CD14-positive monocyte (primary cell): Measurements from ENCODE around the gene RTN4RL1. TPM values are rescaled to one million over a fixed set of nuclear protein-coding genes. Genes with fewer than 3 reads are reported as not detected.

Experiments used
- DNase-seq, 3 donors: peaks; one replicate each; pipeline ENCODE4 v3.0.0-alpha.2; 2011 to 2022
- H2AFZ ChIP-seq: 2 replicates; pipeline ENCODE4 v1.6.0; 2012; ENCODE audit warnings: mild to moderate bottlenecking, low read depth, low read length, inconsistent platforms; ENCODE audit not compliant: insufficient read depth, poor library complexity, severe bottlenecking
- H3K27ac ChIP-seq, 2 donors: 1 replicate in 1 of 2; 2 replicates in 1 of 2; pipeline ENCODE4 v1.5.1; 2012 to 2013; ENCODE audit warnings: low read length in 2 of 2, control low read depth in 1 of 2, inconsistent platforms in 1 of 2, low read depth in 1 of 2, mild to moderate bottlenecking in 1 of 2
- H3K27me3 ChIP-seq, 2 donors: one replicate each; pipeline versions ENCODE4 v1.6.0 to v1.6.1; 2011 to 2013; ENCODE audit warnings: low read length in 2 of 2; ENCODE audit not compliant: control insufficient read depth in 2 of 2, insufficient read depth in 2 of 2
- H3K36me3 ChIP-seq, 2 donors: replicated peaks in 1 of 2; 1 replicate in 1 of 2; 2 replicates in 1 of 2; pipeline versions ENCODE4 v1.5.1 to v1.6.1; 2012 to 2013; ENCODE audit warnings: low read length in 2 of 2, control low read depth in 1 of 2, inconsistent platforms in 1 of 2, mild to moderate bottlenecking in 1 of 2; ENCODE audit not compliant: insufficient read depth in 2 of 2, control insufficient read depth in 1 of 2
- H3K4me1 ChIP-seq, 2 donors: 1 replicate in 1 of 2; 2 replicates in 1 of 2; pipeline versions ENCODE4 v1.5.1 to v1.6.1; 2012 to 2013; ENCODE audit warnings: low read length in 2 of 2, control low read depth in 1 of 2, inconsistent platforms in 1 of 2, mild to moderate bottlenecking in 1 of 2, moderate library complexity in 1 of 2; ENCODE audit not compliant: insufficient read depth in 2 of 2, control insufficient read depth in 1 of 2
- H3K4me2 ChIP-seq: replicated peaks from 2 replicates; pipeline ENCODE3; 2012; ENCODE audit warnings: low read length, moderate library complexity, mild to moderate bottlenecking; ENCODE audit not compliant: poor library complexity, severe bottlenecking; ENCODE audit errors: extremely low read depth
- H3K4me3 ChIP-seq, 3 experiments: fragments of 200-600 bp in 1 of 3; sonication (generic) in 1 of 3; replicated peaks in 1 of 3; 1 replicate in 2 of 3; 2 replicates in 1 of 3; pipeline ENCODE4 v1.5.1; 2011 to 2013; ENCODE audit warnings: low read length in 3 of 3, mild to moderate bottlenecking in 3 of 3, control low read depth in 2 of 3, low read depth in 2 of 3, inconsistent platforms in 1 of 3, moderate library complexity in 1 of 3
- H3K79me2 ChIP-seq: 2 replicates; pipeline ENCODE4 v1.6.0; 2012; ENCODE audit warnings: mild to moderate bottlenecking, control low read depth, inconsistent platforms, low read length, moderate library complexity; ENCODE audit not compliant: insufficient read depth
- H3K9ac ChIP-seq: 2 replicates; pipeline ENCODE4 v1.6.0; 2017; ENCODE audit warnings: low read length, mild to moderate bottlenecking; ENCODE audit not compliant: insufficient read depth, poor library complexity, severe bottlenecking
- H3K9me3 ChIP-seq, 2 donors: replicated peaks in 1 of 2; 1 replicate in 1 of 2; 2 replicates in 1 of 2; pipeline versions ENCODE4 v1.5.1 to v1.6.1; 2012 to 2013; ENCODE audit warnings: low read length in 2 of 2, control low read depth in 1 of 2; ENCODE audit not compliant: control insufficient read depth in 1 of 2, insufficient read depth in 1 of 2
- H4K20me1 ChIP-seq: 2 replicates; pipeline ENCODE4 v1.6.0; 2012; ENCODE audit warnings: mild to moderate bottlenecking, low read length, control low read depth, moderate library complexity; ENCODE audit not compliant: insufficient read depth
- H3K27ac Mint-ChIP-seq, 7 donors: one replicate each; pipeline ENCODE4 v1.8.0; 2020; ENCODE audit warnings: mild to moderate bottlenecking in 7 of 7, mixed read lengths in 7 of 7, moderate library complexity in 6 of 7, inconsistent platforms in 2 of 7
- H3K27me3 Mint-ChIP-seq, 3 donors: one replicate each; pipeline ENCODE4 v1.8.0; 2021 to 2022; ENCODE audit warnings: low read depth in 3 of 3, mild to moderate bottlenecking in 3 of 3, mixed read lengths in 3 of 3, moderate library complexity in 3 of 3, inconsistent platforms in 1 of 3
- H3K36me3 Mint-ChIP-seq, 2 donors: one replicate each; pipeline ENCODE4 v1.8.0; 2020; ENCODE audit warnings: mixed read lengths in 2 of 2, inconsistent platforms in 1 of 2, mild to moderate bottlenecking in 1 of 2
- H3K4me1 Mint-ChIP-seq: one replicate; pipeline ENCODE4 v1.8.0; 2020; ENCODE audit warnings: mild to moderate bottlenecking, mixed read lengths
- H3K4me3 Mint-ChIP-seq, 2 donors: one replicate each; pipeline ENCODE4 v1.8.0; 2020; ENCODE audit warnings: mild to moderate bottlenecking in 2 of 2, mixed read lengths in 2 of 2, moderate library complexity in 1 of 2
- H3K9me3 Mint-ChIP-seq, 7 donors: one replicate each; pipeline ENCODE4 v1.8.0; 2020 to 2022; ENCODE audit warnings: mixed read lengths in 7 of 7, mild to moderate bottlenecking in 6 of 7, moderate library complexity in 6 of 7, inconsistent platforms in 2 of 7
- WGBS: methylation state at CpG from one replicate; pipeline ENCODE4 v1.1.5; 2013; ENCODE audit warnings: missing lambda C conversion rate; ENCODE audit not compliant: insufficient coverage; 5-methylcytosine and 5-hydroxymethylcytosine counted together
- intact Hi-C, 2 donors: fragments of 100-400 bp; cut with micrococcal nuclease; formaldehyde crosslinking; loops; one replicate each; pipeline versions ENCODE4 v1.15.0 to v1.15.1; 2023
- polyA plus RNA-seq, 3 donors: library from polyadenylated mRNA; depleted of rRNA in 1 of 3; unstranded in 2 of 3; stranded (reverse) in 1 of 3; fragments of 300-500 nt in 2 of 3; fragments of >200 nt in 1 of 3; fragmentation: Illumina TruSeq in 2 of 3; gene quantifications; 1 replicate in 2 of 3; 2 replicates in 1 of 3; pipeline ENCODE4 v1.2.3, GENCODE V29; 2012 to 2021
- TF ChIP-seq, protein P1 (sequence below): fragments of 200-600 bp; IDR thresholded peaks from one replicate; pipeline ENCODE4 v1.8.0; 2022; ENCODE audit warnings: antibody characterized with exemption, mild to moderate bottlenecking

The RTN4RL1 gene
- polyA plus RNA-seq, 3 donors: 0.07 to 0.29 (median 0.11) TPM

DNA sequence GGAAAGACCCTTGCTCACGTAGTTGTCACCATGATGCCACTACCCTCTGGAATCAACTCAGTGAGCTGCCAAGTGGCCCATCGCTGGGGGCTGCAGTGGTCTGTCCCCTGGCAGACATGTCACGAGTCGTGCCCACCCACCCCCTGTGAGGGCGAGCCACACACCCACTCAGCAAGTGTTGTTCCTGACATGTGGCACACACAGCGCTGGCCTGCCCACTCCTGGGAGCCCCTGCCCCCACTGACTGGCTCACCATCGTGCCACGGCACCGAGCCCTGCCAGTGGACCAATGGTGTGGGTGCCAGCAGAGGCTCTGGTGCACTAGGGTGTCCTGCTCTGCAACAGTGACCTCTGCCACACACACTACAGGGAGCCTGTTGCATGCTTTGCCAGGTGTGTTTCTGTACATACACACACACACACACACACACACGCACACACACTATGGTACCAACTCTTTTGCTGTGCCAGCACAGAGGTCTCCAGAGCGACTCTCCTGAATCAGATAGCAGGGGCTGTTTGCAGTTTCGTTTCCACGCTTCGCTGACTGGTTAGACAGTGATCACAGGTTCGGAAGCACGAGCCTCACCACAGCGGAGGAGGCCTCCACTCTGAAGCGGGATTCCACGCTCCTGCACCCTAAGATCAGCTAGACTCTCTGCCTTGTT is 7.7 kb downstream of the RTN4RL1 start:
- no peaks in the 10 kb centered on the region for H3K79me2 ChIP-seq
- no peaks in the 10 kb centered on the region for H3K36me3 Mint-ChIP-seq
- H3K4me2 ChIP-seq: no peak overlapping the region
- H3K9me3 Mint-ChIP-seq: peaks cover 0 to 9% (median 3%) of the 10 kb centered on the region in 7 donors
- H3K27ac ChIP-seq: no peak overlapping the region
- no peak overlapping the region for H3K4me3 Mint-ChIP-seq
- H3K4me3 ChIP-seq: no peak overlapping the region
- peaks cover under 1% of the 10 kb centered on the region for H3K4me1 Mint-ChIP-seq
- no peaks in the 10 kb centered on the region for H3K36me3 ChIP-seq
- no peaks in the 10 kb centered on the region for H4K20me1 ChIP-seq
- no peak overlapping the region for H3K27ac Mint-ChIP-seq
- peaks cover 2 to 25% of the 10 kb centered on the region in 2 donors for H3K27me3 ChIP-seq
- no peak overlapping the region for H3K9ac ChIP-seq
- peaks cover 14 to 49% (median 32%) of the 10 kb centered on the region in 3 donors for H3K27me3 Mint-ChIP-seq
- H2AFZ ChIP-seq: no peak overlapping the region
- TF ChIP-seq, protein P1, sequence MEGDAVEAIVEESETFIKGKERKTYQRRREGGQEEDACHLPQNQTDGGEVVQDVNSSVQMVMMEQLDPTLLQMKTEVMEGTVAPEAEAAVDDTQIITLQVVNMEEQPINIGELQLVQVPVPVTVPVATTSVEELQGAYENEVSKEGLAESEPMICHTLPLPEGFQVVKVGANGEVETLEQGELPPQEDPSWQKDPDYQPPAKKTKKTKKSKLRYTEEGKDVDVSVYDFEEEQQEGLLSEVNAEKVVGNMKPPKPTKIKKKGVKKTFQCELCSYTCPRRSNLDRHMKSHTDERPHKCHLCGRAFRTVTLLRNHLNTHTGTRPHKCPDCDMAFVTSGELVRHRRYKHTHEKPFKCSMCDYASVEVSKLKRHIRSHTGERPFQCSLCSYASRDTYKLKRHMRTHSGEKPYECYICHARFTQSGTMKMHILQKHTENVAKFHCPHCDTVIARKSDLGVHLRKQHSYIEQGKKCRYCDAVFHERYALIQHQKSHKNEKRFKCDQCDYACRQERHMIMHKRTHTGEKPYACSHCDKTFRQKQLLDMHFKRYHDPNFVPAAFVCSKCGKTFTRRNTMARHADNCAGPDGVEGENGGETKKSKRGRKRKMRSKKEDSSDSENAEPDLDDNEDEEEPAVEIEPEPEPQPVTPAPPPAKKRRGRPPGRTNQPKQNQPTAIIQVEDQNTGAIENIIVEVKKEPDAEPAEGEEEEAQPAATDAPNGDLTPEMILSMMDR: no peak
- DNase-seq: no peak
- 97% methylated on average over 18 of the region's 19 CpGs for WGBS
- peaks cover 0 to 6% of the 10 kb centered on the region in 2 donors for H3K9me3 ChIP-seq
- intact Hi-C loops: no loop called here
- H3K4me1 ChIP-seq: no peaks in the 10 kb centered on the region

GRCh38 chr17:2016494-2016893 is 8.6 kb downstream of the RTN4RL1 start:
- H3K36me3 ChIP-seq: no peaks in the 10 kb centered on the region
- intact Hi-C loops: no loop called here
- peaks cover 0 to 6% (median 3%) of the 10 kb centered on the region in 7 donors for H3K9me3 Mint-ChIP-seq
- no peak overlapping the region for H3K4me3 Mint-ChIP-seq
- peaks cover 10% of the 10 kb centered on the region for H3K4me1 Mint-ChIP-seq
- H3K27ac Mint-ChIP-seq: no peak overlapping the region
- no peak overlapping the region for H2AFZ ChIP-seq
- WGBS: 95% methylated on average over 20 of the region's 20 CpGs
- H3K4me1 ChIP-seq: no peaks in the 10 kb centered on the region
- H3K27ac ChIP-seq: no peak overlapping the region
- no peak overlapping the region for H3K4me2 ChIP-seq
- H4K20me1 ChIP-seq: no peaks in the 10 kb centered on the region
- TF ChIP-seq, protein P1: no peak
- H3K27me3 ChIP-seq: peaks cover 0 to 18% of the 10 kb centered on the region in 2 donors
- DNase-seq: no peak
- H3K4me3 ChIP-seq: no peak overlapping the region
- H3K36me3 Mint-ChIP-seq: no peaks in the 10 kb centered on the region
- peaks cover 8 to 45% (median 27%) of the 10 kb centered on the region in 3 donors for H3K27me3 Mint-ChIP-seq
- H3K9me3 ChIP-seq: peaks cover 0 to 6% of the 10 kb centered on the region in 2 donors
- H3K79me2 ChIP-seq: no peaks in the 10 kb centered on the region
- no peak overlapping the region for H3K9ac ChIP-seq
